Measurements from ENCODE around the gene MARF1. TPM values are rescaled to one million over a fixed set of nuclear protein-coding genes. Genes with fewer than 3 reads are reported as not detected.

The MARF1 gene
- total RNA-seq, 1 experiment from 2014 or later = 5.3 TPM

Other genes starting within 250 kb of the MARF1 start
- 1.5 and 1.7 TPM in 2 replicates for gene MPV17L, start 247.4 kb downstream of the MARF1 start, total RNA-seq (2014; rRNA removed; shearing (Covaris generic))
- 7.8 and 13.3 TPM in 2 replicates for gene BMERB1, start 208.6 kb downstream of the MARF1 start, total RNA-seq (2014; rRNA removed; shearing (Covaris generic))
- 28.7 and 34.5 TPM in 2 replicates for gene NDE1, start 7.1 kb upstream of the MARF1 start, total RNA-seq (2014; rRNA removed; shearing (Covaris generic))
- gene MYH11, start 213.9 kb upstream of the MARF1 start, total RNA-seq (2014; rRNA removed; shearing (Covaris generic)) = not detected in 2 replicates
- 56.2 and 69.5 TPM in 2 replicates for gene CEP20, start 245.4 kb upstream of the MARF1 start, total RNA-seq (2014; rRNA removed; shearing (Covaris generic))

Data from H7 (cell line).